DND-41 (cell line): ENCODE measurements around the gene REM2.

ENCODE experiments used
- ATAC-seq: fragments of 200-7000 bp; cut with Tn5 transposase; 3 replicates; pipeline ENCODE4 v1.9.1; 2021; ENCODE audit warnings: low read depth; ENCODE audit not compliant: insufficient read depth
- DNase-seq: peaks from one replicate; pipeline ENCODE4 v3.0.0-alpha.2; 2020
- H2AFZ ChIP-seq: 2 replicates; pipeline ENCODE4 v1.6.0; 2012; ENCODE audit warnings: low read depth, low read length
- H3K27ac ChIP-seq: 2 replicates; pipeline ENCODE4 v1.5.1; 2012; ENCODE audit warnings: low read length, inconsistent platforms
- H3K27me3 ChIP-seq: fragments of 200-600 bp; sonication (generic); 2 replicates; pipeline ENCODE4 v1.6.0; 2012; ENCODE audit warnings: low read length, mild to moderate bottlenecking, inconsistent platforms; ENCODE audit not compliant: insufficient read depth, poor library complexity
- H3K36me3 ChIP-seq: 2 replicates; pipeline ENCODE4 v1.5.1; 2012; ENCODE audit warnings: low read length, inconsistent platforms; ENCODE audit not compliant: insufficient read depth
- H3K4me1 ChIP-seq: 2 replicates; pipeline ENCODE4 v1.5.1; 2012; ENCODE audit warnings: mild to moderate bottlenecking, low read length; ENCODE audit not compliant: insufficient read depth
- H3K4me2 ChIP-seq: 2 replicates; pipeline ENCODE4 v1.6.0; 2012; ENCODE audit warnings: mild to moderate bottlenecking, moderate library complexity, low read length, inconsistent platforms; ENCODE audit not compliant: insufficient read depth
- H3K4me3 ChIP-seq, 2 experiments: fragments of 200-600 bp in 1 of 2; shearing (Covaris generic) in 1 of 2; 2 replicates each; pipeline ENCODE4 v1.5.1; 2012 to 2016; ENCODE audit warnings: inconsistent platforms in 2 of 2, low read length in 2 of 2, mild to moderate bottlenecking in 2 of 2, low read depth in 1 of 2, moderate library complexity in 1 of 2
- H3K79me2 ChIP-seq: 2 replicates; pipeline ENCODE4 v1.6.0; 2012; ENCODE audit warnings: low read length, inconsistent platforms; ENCODE audit not compliant: insufficient read depth
- H3K9ac ChIP-seq: 2 replicates; pipeline ENCODE4 v1.6.0; 2012; ENCODE audit warnings: low read depth, mild to moderate bottlenecking, inconsistent platforms, low read length, moderate library complexity
- H3K9me3 ChIP-seq: 2 replicates; pipeline ENCODE4 v1.5.1; 2012; ENCODE audit warnings: low read length, moderate library complexity, mild to moderate bottlenecking, inconsistent platforms; ENCODE audit not compliant: insufficient read depth, severe bottlenecking
- H4K20me1 ChIP-seq: 2 replicates; pipeline ENCODE4 v1.6.0; 2012; ENCODE audit warnings: low read length; ENCODE audit not compliant: insufficient read depth
- CTCF ChIP-seq: IDR thresholded peaks from 2 replicates; pipeline ENCODE4 v1.5.1; 2012; ENCODE audit warnings: borderline replicate concordance, low read length, moderate library complexity, mild to moderate bottlenecking; ENCODE audit not compliant: poor library complexity, severe bottlenecking; ENCODE audit errors: extremely low read depth
- EZH2 ChIP-seq: IDR thresholded peaks from 3 replicates; pipeline ENCODE4 v1.6.1; 2012; ENCODE audit warnings: borderline replicate concordance, low read depth, mild to moderate bottlenecking, moderate library complexity, low read length, inconsistent platforms; ENCODE audit not compliant: severe bottlenecking

REM2 gene

GRCh38 chr14:22872833-22873520 lies 10.0 kb upstream of the REM2 start:
- TF ChIP-seq EZH2 (no peak), CTCF (no peak)
- H3K36me3 ChIP-seq = peaks cover 8% of the 10 kb centered on the region; the same call in 1 of the 2 replicates
- ATAC-seq = no peak
- no peak overlapping the region for H2AFZ ChIP-seq
- peak overlapping the region; percentile 64; the same call in 1 of the 2 replicates for H3K9ac ChIP-seq
- peaks cover 24% of the 10 kb centered on the region for H4K20me1 ChIP-seq
- H3K4me3 ChIP-seq = peak overlapping the region in 1 of 2 experiments; percentile 62; a peak in 2 of 4 replicates
- no peak overlapping the region; the same call in 1 of the 2 replicates for H3K27ac ChIP-seq
- no peaks in the 10 kb centered on the region for H3K27me3 ChIP-seq
- no peaks in the 10 kb centered on the region for H3K9me3 ChIP-seq
- peak overlapping the region; percentile 67 for H3K4me2 ChIP-seq
- no peaks in the 10 kb centered on the region for H3K79me2 ChIP-seq
- no peak for DNase-seq
- peaks cover 24% of the 10 kb centered on the region for H3K4me1 ChIP-seq

GRCh38 chr14:22875003-22875747 lies 7.8 kb upstream of the REM2 start:
- TF ChIP-seq EZH2 = no peak
- TF ChIP-seq CTCF = no peak
- H3K4me3 ChIP-seq = no peak overlapping the region
- no peaks in the 10 kb centered on the region for H3K79me2 ChIP-seq
- H3K4me2 ChIP-seq = no peak overlapping the region
- H3K36me3 ChIP-seq = peaks cover 8% of the 10 kb centered on the region; the same call in 1 of the 2 replicates
- H3K27ac ChIP-seq = no peak overlapping the region
- H3K27me3 ChIP-seq = peaks cover 6% of the 10 kb centered on the region
- ATAC-seq (no peak), DNase-seq (no peak)
- peaks cover 35% of the 10 kb centered on the region for H4K20me1 ChIP-seq
- H3K9me3 ChIP-seq = no peaks in the 10 kb centered on the region
- H2AFZ ChIP-seq = no peak overlapping the region
- H3K4me1 ChIP-seq = peaks cover 24% of the 10 kb centered on the region
- no peak overlapping the region for H3K9ac ChIP-seq

GRCh38 chr14:22875748-22876319 lies 7.2 kb upstream of the REM2 start:
- Histone ChIP-seq H3K4me3 (no peak overlapping the region), H4K20me1 (peaks cover 35% of the 10 kb centered on the region), H3K27me3 (peaks cover 6% of the 10 kb centered on the region), H3K4me2 (no peak overlapping the region), H3K9me3 (no peaks in the 10 kb centered on the region), H3K79me2 (no peaks in the 10 kb centered on the region), H3K36me3 (peaks cover 8% of the 10 kb centered on the region; the same call in 1 of the 2 replicates), H3K9ac (no peak overlapping the region), H2AFZ (no peak overlapping the region), H3K27ac (no peak overlapping the region), H3K4me1 (peaks cover 17% of the 10 kb centered on the region)
- no peak for ATAC-seq
- TF ChIP-seq CTCF = no peak
- TF ChIP-seq EZH2 = no peak
- DNase-seq = no peak
